CD4-positive, alpha-beta T cell (primary cell): Measurements from ENCODE around the gene ELOVL5. TPM values are rescaled to one million over a fixed set of nuclear protein-coding genes. Genes with fewer than 3 reads are reported as not detected.
A peak's percentile ranks its signal among the peaks of the same experiment; 100 is the strongest.

ENCODE experiments used
- ATAC-seq: fragments of 200-7000 bp; cut with Tn5 transposase; one replicate; pipeline ENCODE4 v1.10.0; 2022; ENCODE audit warnings: mild to moderate bottlenecking; ENCODE audit not compliant: poor library complexity
- CTCF ChIA-PET: fragments of 350-600 bp; sonication (Branson Sonifier 250); formaldehyde crosslinking; loops from one replicate; lab custom pipeline; 2021; ENCODE audit warnings: antibody characterized with exemption, inconsistent platforms; lab: Charles Lee
- POLR2A ChIA-PET: fragments of 350-600 bp; sonication (Branson Sonifier 250); formaldehyde crosslinking; loops from one replicate; lab custom pipeline; 2021; ENCODE audit warnings: antibody characterized with exemption, inconsistent platforms; lab: Charles Lee
- DNase-seq, 14 experiments: peaks; one replicate each; pipeline ENCODE4 v3.0.0-alpha.2; 2013 to 2020; ENCODE audit warnings: mixed read lengths in 2 of 14
- H3K27ac ChIP-seq, 2 donors: one replicate each; pipeline versions ENCODE4 v1.5.1 to v1.7.0; 2013; ENCODE audit warnings: low read length in 2 of 2, low read depth in 1 of 2, mild to moderate bottlenecking in 1 of 2
- H3K27me3 ChIP-seq, 2 experiments: 1 replicate in 1 of 2; 2 replicates in 1 of 2; pipeline versions ENCODE4 v1.6.1 to v1.7.0; 2013; ENCODE audit warnings: low read length in 2 of 2, control low read depth in 1 of 2, mild to moderate bottlenecking in 1 of 2, moderate library complexity in 1 of 2; ENCODE audit not compliant: insufficient read depth in 2 of 2, control insufficient read depth in 1 of 2
- H3K36me3 ChIP-seq: one replicate; pipeline ENCODE4 v1.6.1; 2013; ENCODE audit warnings: low read length, control low read depth; ENCODE audit not compliant: insufficient read depth
- H3K4me1 ChIP-seq: one replicate; pipeline ENCODE4 v1.6.1; 2013; ENCODE audit warnings: low read length, control low read depth; ENCODE audit not compliant: insufficient read depth
- H3K4me3 ChIP-seq: one replicate; pipeline ENCODE4 v1.5.1; 2013; ENCODE audit warnings: mild to moderate bottlenecking, low read length, moderate library complexity
- H3K9me3 ChIP-seq, 2 experiments: 1 replicate in 1 of 2; 2 replicates in 1 of 2; pipeline versions ENCODE4 v1.6.1 to v1.7.0; 2013; ENCODE audit warnings: low read length in 2 of 2, mild to moderate bottlenecking in 2 of 2, control low read depth in 1 of 2, moderate library complexity in 1 of 2; ENCODE audit not compliant: control insufficient read depth in 1 of 2, insufficient read depth in 1 of 2
- H3K27ac Mint-ChIP-seq: one replicate; pipeline ENCODE4 v1.8.0; 2020; ENCODE audit warnings: mixed read lengths
- H3K27me3 Mint-ChIP-seq: one replicate; pipeline ENCODE4 v1.8.0; 2021; ENCODE audit warnings: mixed read lengths
- H3K36me3 Mint-ChIP-seq: one replicate; pipeline ENCODE4 v1.8.0; 2021; ENCODE audit warnings: low read depth, mixed read lengths
- H3K4me1 Mint-ChIP-seq: one replicate; pipeline ENCODE4 v1.8.0; 2021; ENCODE audit warnings: low read depth, mixed read lengths
- H3K4me3 Mint-ChIP-seq: one replicate; pipeline ENCODE4 v1.8.0; 2020; ENCODE audit warnings: mild to moderate bottlenecking, mixed read lengths
- H3K9me3 Mint-ChIP-seq: one replicate; pipeline ENCODE4 v1.8.0; 2020; ENCODE audit warnings: mixed read lengths
- intact Hi-C, 2 experiments: fragments of 100-400 bp; cut with DNase I in 1 of 2; cut with micrococcal nuclease in 1 of 2; formaldehyde crosslinking; loops; one replicate each; pipeline versions ENCODE4 v1.15.1 to v1.9.0; 2023 to 2025; cut with DNase I, micrococcal nuclease
- total RNA-seq, 174 experiments: library from RNA in 2 of 174; stranded (reverse) in 2 of 174; gene quantifications; one replicate each; pipeline ENCODE4 v1.2.3 and lab custom pipeline; 2021 to 2026
- TF ChIP-seq, protein P1 (sequence below): fragments of 200-600 bp; IDR thresholded peaks from one replicate; pipeline ENCODE4 v1.8.0; 2022; ENCODE audit warnings: antibody characterized with exemption, mild to moderate bottlenecking

Gene ELOVL5
- total RNA-seq, 2 experiments from 2014 or later: 78.0 to 86.8 TPM

DNA sequence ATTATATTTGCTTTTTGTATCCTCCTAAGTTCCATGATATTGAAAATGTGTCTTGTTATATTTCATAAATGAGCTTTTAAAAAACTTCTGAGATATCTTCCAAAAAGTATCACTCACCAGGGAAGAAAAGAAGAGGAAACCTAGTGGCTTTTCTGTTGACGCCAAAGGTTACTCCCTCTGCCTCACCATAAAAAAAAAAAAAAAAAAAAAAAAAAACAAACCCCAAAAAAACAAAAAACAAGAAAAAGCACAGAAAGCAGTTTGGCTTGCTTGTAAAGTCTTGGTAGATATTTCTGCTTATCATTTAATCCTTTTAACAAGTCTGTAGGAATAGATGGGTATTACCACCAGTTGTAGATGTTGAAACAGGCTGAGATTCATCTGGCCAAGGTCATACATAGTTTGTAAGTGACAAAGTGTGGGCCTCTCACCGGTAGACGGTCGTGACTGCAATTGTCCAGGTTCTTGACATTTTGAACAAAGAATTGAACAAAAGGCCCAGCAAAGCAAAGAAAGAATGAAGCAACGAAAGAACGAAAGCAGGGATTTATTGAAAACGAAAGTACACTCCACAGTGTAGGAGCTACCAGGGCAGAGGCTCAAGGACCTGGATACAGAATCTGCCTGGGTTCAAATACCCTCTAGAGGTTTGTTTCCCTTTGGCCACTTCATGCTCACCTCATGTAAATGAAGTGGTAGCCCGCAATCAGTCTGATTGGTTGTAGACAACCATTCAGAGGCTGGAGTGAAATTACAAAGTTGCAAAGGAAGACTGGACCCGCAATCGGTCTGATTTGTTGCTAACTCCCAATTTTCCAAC lies 11.6 kb upstream of the ELOVL5 start:
- ChIA-PET CTCF (interaction anchor here (0.7 to 1.4 kb wide), 4 partner anchors 11 to 124 kb away, joined by 3 to 6 read pairs (median 4); partner anchors contain the start of gene ELOVL5), POLR2A (interaction anchor here (0.7 to 2.9 kb wide), 14 partner anchors 12 to 188 kb away, joined by 3 to 61 read pairs (median 6); partner anchors contain the start of gene ELOVL5)
- Mint-ChIP-seq H3K4me3 (peak overlapping the region; percentile 74), H3K27ac (peak overlapping the region; percentile 93), H3K4me1 (peaks cover 41% of the 10 kb centered on the region), H3K36me3 (no peaks in the 10 kb centered on the region), H3K9me3 (no peaks in the 10 kb centered on the region), H3K27me3 (no peaks in the 10 kb centered on the region)
- TF ChIP-seq, protein P1, sequence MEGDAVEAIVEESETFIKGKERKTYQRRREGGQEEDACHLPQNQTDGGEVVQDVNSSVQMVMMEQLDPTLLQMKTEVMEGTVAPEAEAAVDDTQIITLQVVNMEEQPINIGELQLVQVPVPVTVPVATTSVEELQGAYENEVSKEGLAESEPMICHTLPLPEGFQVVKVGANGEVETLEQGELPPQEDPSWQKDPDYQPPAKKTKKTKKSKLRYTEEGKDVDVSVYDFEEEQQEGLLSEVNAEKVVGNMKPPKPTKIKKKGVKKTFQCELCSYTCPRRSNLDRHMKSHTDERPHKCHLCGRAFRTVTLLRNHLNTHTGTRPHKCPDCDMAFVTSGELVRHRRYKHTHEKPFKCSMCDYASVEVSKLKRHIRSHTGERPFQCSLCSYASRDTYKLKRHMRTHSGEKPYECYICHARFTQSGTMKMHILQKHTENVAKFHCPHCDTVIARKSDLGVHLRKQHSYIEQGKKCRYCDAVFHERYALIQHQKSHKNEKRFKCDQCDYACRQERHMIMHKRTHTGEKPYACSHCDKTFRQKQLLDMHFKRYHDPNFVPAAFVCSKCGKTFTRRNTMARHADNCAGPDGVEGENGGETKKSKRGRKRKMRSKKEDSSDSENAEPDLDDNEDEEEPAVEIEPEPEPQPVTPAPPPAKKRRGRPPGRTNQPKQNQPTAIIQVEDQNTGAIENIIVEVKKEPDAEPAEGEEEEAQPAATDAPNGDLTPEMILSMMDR: no peak
- no peaks in the 10 kb centered on the region for H3K9me3 ChIP-seq
- peak overlapping the region; percentile 80 for H3K4me3 ChIP-seq
- ATAC-seq (no peak), DNase-seq (peak in 3 of 14 experiments; percentile 55 to 75 (median 61))
- no peaks in the 10 kb centered on the region for H3K36me3 ChIP-seq
- intact Hi-C loops: no loop called here
- H3K27me3 ChIP-seq: no peaks in the 10 kb centered on the region
- H3K4me1 ChIP-seq: peaks cover 43% of the 10 kb centered on the region
- H3K27ac ChIP-seq: peak overlapping the region; percentile 93 to 96

DNA sequence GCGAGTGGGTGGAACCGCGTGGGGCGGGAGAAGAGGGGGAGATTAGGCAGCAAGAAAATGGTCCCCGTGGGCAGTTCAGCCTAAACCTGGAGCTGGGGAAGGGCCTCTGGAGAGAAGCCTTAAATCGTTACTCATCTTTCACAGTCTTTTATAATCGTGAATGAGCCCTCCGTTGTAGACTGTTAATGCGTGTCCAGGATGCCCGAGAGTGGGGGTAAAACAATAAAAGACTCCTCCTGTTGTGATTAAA lies 11.0 kb upstream of the ELOVL5 start:
- Histone ChIP-seq H3K36me3 (no peaks in the 10 kb centered on the region), H3K27me3 (no peaks in the 10 kb centered on the region), H3K4me3 (peak overlapping the region; percentile 80), H3K4me1 (peaks cover 43% of the 10 kb centered on the region), H3K9me3 (no peaks in the 10 kb centered on the region), H3K27ac (peak overlapping the region; percentile 93 to 96)
- ATAC-seq (no peak), DNase-seq (no peak)
- Mint-ChIP-seq H3K27me3 (no peaks in the 10 kb centered on the region), H3K4me3 (peak overlapping the region; percentile 74), H3K4me1 (peaks cover 41% of the 10 kb centered on the region), H3K9me3 (no peaks in the 10 kb centered on the region), H3K27ac (peak overlapping the region; percentile 93), H3K36me3 (no peaks in the 10 kb centered on the region)
- intact Hi-C loops: loop anchor here in 1 of 2 experiments (2.0 to 10.0 kb wide), 2 partner anchors 69 to 375 kb away; no protein-coding TSS in a partner anchor
- TF ChIP-seq, protein P1: no peak
- ChIA-PET CTCF (interaction anchor here (0.7 to 1.4 kb wide), 4 partner anchors 11 to 125 kb away, joined by 3 to 6 read pairs (median 4); partner anchors contain the start of gene ELOVL5), POLR2A (interaction anchor here (0.6 to 2.9 kb wide), 15 partner anchors 12 to 188 kb away, joined by 3 to 61 read pairs (median 6); partner anchors contain the start of gene ELOVL5)

DNA sequence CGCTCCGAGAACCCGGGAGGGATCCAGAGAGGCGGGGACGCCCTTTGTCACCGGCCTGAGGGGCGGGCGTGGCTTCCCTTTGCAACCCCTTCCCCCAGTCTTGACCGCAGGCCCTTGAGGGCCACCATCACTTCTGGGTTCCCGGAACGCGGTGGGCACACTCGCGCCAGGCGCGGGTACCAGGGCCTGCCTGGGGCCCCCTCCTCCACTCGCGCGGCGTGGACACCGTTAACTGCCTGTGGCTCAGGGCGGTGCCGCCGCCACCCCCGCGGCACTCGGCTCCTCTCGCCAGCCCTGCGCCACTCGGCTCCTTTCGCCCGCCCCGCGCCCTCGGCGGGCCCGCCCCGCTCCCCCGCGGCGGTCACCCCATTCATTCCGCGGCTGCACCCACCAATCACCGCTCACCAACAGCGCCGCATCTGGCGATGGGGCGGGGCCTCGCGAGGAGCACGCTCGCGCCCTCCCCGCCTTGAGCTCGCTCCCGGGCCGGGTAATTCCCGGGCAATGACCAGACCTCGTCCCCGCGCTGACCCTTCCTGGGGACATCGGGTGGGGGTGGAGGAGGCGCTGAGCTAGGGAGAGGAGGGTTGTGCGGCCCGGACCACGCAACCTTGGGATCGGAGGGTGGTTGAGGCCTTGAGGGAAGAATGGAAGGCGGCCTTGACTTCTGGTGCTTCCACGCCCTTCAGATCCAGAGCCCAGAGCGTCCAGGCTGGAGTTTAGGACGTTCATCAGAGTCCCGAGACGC lies 10.5 kb upstream of the ELOVL5 start:
- ATAC-seq (peak; percentile 77), DNase-seq (peak; percentile 76 to 95 (median 87))
- peaks cover 41% of the 10 kb centered on the region for H3K4me1 Mint-ChIP-seq
- Histone ChIP-seq H3K36me3 (no peaks in the 10 kb centered on the region), H3K4me1 (peaks cover 43% of the 10 kb centered on the region), H3K9me3 (no peaks in the 10 kb centered on the region), H3K4me3 (peak overlapping the region; percentile 80), H3K27ac (peak overlapping the region; percentile 93 to 96), H3K27me3 (no peaks in the 10 kb centered on the region)
- H3K36me3 Mint-ChIP-seq: no peaks in the 10 kb centered on the region
- POLR2A ChIA-PET: interaction anchor here (0.6 to 2.9 kb wide), 14 partner anchors 11 to 189 kb away, joined by 3 to 61 read pairs (median 6); partner anchors contain the start of gene ELOVL5
- TF ChIP-seq, protein P1: no peak
- no peaks in the 10 kb centered on the region for H3K9me3 Mint-ChIP-seq
- peak overlapping the region; percentile 87 for H3K4me3 Mint-ChIP-seq
- CTCF ChIA-PET: interaction anchor here (0.7 to 1.4 kb wide), 4 partner anchors 10 to 125 kb away, joined by 3 to 6 read pairs (median 4); partner anchors contain the start of gene ELOVL5
- H3K27ac Mint-ChIP-seq: peak overlapping the region; percentile 93
- intact Hi-C loops: loop anchor here in 1 of 2 experiments (2.0 to 10.0 kb wide), 2 partner anchors 68 to 374 kb away; no protein-coding TSS in a partner anchor
- H3K27me3 Mint-ChIP-seq: no peaks in the 10 kb centered on the region
